ENCODE measurements around the gene TRAPPC1.

DNA sequence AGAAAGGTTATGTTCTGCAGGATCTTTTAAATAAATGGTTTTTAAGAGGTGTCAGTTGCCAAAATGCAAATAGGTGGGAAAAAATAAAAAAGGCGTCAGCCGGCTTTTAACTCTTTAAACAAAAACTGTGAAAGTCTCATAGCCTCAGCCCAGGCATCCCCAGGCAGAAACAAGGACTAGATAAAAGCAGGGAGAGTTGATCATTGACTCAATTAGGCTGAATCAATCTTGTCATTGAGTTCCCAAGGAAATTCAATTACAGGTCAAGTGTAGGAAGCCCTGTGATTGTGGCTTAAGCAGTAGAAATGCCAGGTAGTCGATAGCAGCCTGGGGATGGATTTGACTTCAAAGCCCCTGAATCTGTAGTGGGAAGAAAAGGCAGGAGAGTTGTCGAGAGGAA, 39.9 kb upstream of the TRAPPC1 start:
- TF ChIP-seq, protein P1, sequence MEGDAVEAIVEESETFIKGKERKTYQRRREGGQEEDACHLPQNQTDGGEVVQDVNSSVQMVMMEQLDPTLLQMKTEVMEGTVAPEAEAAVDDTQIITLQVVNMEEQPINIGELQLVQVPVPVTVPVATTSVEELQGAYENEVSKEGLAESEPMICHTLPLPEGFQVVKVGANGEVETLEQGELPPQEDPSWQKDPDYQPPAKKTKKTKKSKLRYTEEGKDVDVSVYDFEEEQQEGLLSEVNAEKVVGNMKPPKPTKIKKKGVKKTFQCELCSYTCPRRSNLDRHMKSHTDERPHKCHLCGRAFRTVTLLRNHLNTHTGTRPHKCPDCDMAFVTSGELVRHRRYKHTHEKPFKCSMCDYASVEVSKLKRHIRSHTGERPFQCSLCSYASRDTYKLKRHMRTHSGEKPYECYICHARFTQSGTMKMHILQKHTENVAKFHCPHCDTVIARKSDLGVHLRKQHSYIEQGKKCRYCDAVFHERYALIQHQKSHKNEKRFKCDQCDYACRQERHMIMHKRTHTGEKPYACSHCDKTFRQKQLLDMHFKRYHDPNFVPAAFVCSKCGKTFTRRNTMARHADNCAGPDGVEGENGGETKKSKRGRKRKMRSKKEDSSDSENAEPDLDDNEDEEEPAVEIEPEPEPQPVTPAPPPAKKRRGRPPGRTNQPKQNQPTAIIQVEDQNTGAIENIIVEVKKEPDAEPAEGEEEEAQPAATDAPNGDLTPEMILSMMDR (IDR thresholded peaks at IDR 0.05), result no peak
- TF ChIP-seq POLR2A (IDR thresholded peaks at IDR 0.05), result no peak

Data from Peyer's patch (tissue), 4 donors.